Nephron (organoid): Measurements from ENCODE around the gene KRTAP5-4.
"Not testable (repeated sequence)": the region's sequence is repeated elsewhere in the genome, so short reads cannot be mapped to it uniquely, and the experiment has no call there.

Source experiments
- H3K27ac Mint-ChIP-seq, 3 experiments: 2 replicates each; pipeline ENCODE4 v1.8.0; 2020; ENCODE audit warnings: mixed read lengths in 3 of 3, mild to moderate bottlenecking in 2 of 3, moderate library complexity in 1 of 3
- H3K27me3 Mint-ChIP-seq: 2 replicates; pipeline ENCODE4 v1.8.0; 2021; ENCODE audit warnings: low read depth, mild to moderate bottlenecking, moderate library complexity, mixed read lengths
- H3K36me3 Mint-ChIP-seq: 2 replicates; pipeline ENCODE4 v1.8.0; 2020; ENCODE audit warnings: low read depth, mixed read lengths
- H3K4me1 Mint-ChIP-seq: 2 replicates; pipeline ENCODE4 v1.8.0; 2020; ENCODE audit warnings: mixed read lengths
- H3K4me3 Mint-ChIP-seq, 3 experiments: 2 replicates each; pipeline ENCODE4 v1.8.0; 2020; ENCODE audit warnings: mild to moderate bottlenecking in 3 of 3, mixed read lengths in 3 of 3, moderate library complexity in 2 of 3
- H3K9me3 Mint-ChIP-seq: 2 replicates; pipeline ENCODE4 v1.8.0; 2020; ENCODE audit warnings: mixed read lengths
- CTCF ChIP-seq, 3 experiments: fragments of 200-600 bp; sonication (generic); IDR thresholded peaks; one replicate each; pipeline ENCODE4 v1.5.0; 2021; ENCODE audit warnings: antibody characterized with exemption in 3 of 3; ENCODE audit not compliant: unreplicated experiment in 3 of 3

KRTAP5-4 gene

GRCh38 chr11:1667906-1668305, 46.0 kb upstream of the KRTAP5-4 start:
- Mint-ChIP-seq H3K9me3 (peaks cover 2% of the 10 kb centered on the region), H3K4me1 (peaks cover 20% of the 10 kb centered on the region), H3K4me3 (no peak overlapping the region), H3K27ac (peak overlapping the region; percentile 29 to 78 (median 66)), H3K27me3 (peaks cover 16% of the 10 kb centered on the region), H3K36me3 (no peaks in the 10 kb centered on the region)
- no peak for TF ChIP-seq CTCF (IDR thresholded peaks at IDR 0.05; ENCODE audit: unreplicated experiment in 3 of 3)

- no peak for TF ChIP-seq CTCF (IDR thresholded peaks at IDR 0.05; ENCODE audit: unreplicated experiment in 3 of 3)
- H3K27me3 Mint-ChIP-seq, result peaks cover 16% of the 10 kb centered on the region
- peaks cover 20% of the 10 kb centered on the region for H3K4me1 Mint-ChIP-seq
- H3K4me3 Mint-ChIP-seq, result no peak overlapping the region
- H3K27ac Mint-ChIP-seq, result peak overlapping the region; percentile 29 to 78 (median 66)
- no peaks in the 10 kb centered on the region for H3K36me3 Mint-ChIP-seq
- no peaks in the 10 kb centered on the region for H3K9me3 Mint-ChIP-seq
Observed at GRCh38 chr11:1667121-1667850, 45.3 kb upstream of the KRTAP5-4 start.

- H3K4me1 Mint-ChIP-seq, result peaks cover 20% of the 10 kb centered on the region
- no peak overlapping the region for H3K27ac Mint-ChIP-seq
- H3K9me3 Mint-ChIP-seq, result no peaks in the 10 kb centered on the region
- H3K4me3 Mint-ChIP-seq, result no peak overlapping the region
- no peaks in the 10 kb centered on the region for H3K36me3 Mint-ChIP-seq
- H3K27me3 Mint-ChIP-seq, result peaks cover 22% of the 10 kb centered on the region
- no peak for TF ChIP-seq CTCF (IDR thresholded peaks at IDR 0.05; ENCODE audit: unreplicated experiment in 3 of 3)
Observed at GRCh38 chr11:1665313-1665712, 43.4 kb upstream of the KRTAP5-4 start.

- H3K4me3 Mint-ChIP-seq, H3K36me3 Mint-ChIP-seq, H3K9me3 Mint-ChIP-seq, H3K4me1 Mint-ChIP-seq: not testable (repeated sequence)
- Mint-ChIP-seq H3K27me3 (peaks cover 16% of the 10 kb centered on the region), H3K27ac (peak overlapping the region in 1 of 3 experiments; percentile 54)
Observed at GRCh38 chr11:1662699-1663283, 40.9 kb upstream of the KRTAP5-4 start.

GRCh38 chr11:1661454-1662269, 39.7 kb upstream of the KRTAP5-4 start:
- H3K36me3 Mint-ChIP-seq, H3K4me3 Mint-ChIP-seq, H3K4me1 Mint-ChIP-seq, H3K9me3 Mint-ChIP-seq: not testable (repeated sequence)
- Mint-ChIP-seq H3K27me3 (peaks cover 18% of the 10 kb centered on the region), H3K27ac (peak overlapping the region in 1 of 3 experiments; percentile 44)

GRCh38 chr11:1660111-1660867, 38.4 kb upstream of the KRTAP5-4 start:
- H3K27me3 Mint-ChIP-seq, result peaks cover 18% of the 10 kb centered on the region
- no peaks in the 10 kb centered on the region for H3K36me3 Mint-ChIP-seq
- no peaks in the 10 kb centered on the region for H3K9me3 Mint-ChIP-seq
- TF ChIP-seq CTCF (IDR thresholded peaks at IDR 0.05; ENCODE audit: unreplicated experiment in 3 of 3), result no peak
- no peak overlapping the region for H3K27ac Mint-ChIP-seq
- H3K4me1 Mint-ChIP-seq, result peaks cover 12% of the 10 kb centered on the region
- no peak overlapping the region for H3K4me3 Mint-ChIP-seq
